SK-N-SH treated with all-trans-retinoic acid at 6 μM for 48 hours (cell line): ENCODE data around the gene TFCP2L1.

ENCODE experiments used
- ATAC-seq: fragments of 200-7000 bp; cut with Tn5 transposase; 3 replicates; pipeline ENCODE4 v1.9.1; 2020; ENCODE audit warnings: mild to moderate bottlenecking, moderate library complexity
- ARNTL ChIP-seq: fragments of 450-650 bp; formaldehyde crosslinking; IDR thresholded peaks from 2 replicates; pipeline ENCODE4 v1.5.0; 2020; ENCODE audit warnings: low read depth, mild to moderate bottlenecking, moderate library complexity, borderline replicate concordance
- BACH2 ChIP-seq: fragments of 250-450 bp; sonication (Bioruptor Pico); IDR thresholded peaks from 2 replicates; pipeline ENCODE4 v1.9.0; 2021; ENCODE audit warnings: mild to moderate bottlenecking, borderline replicate concordance
- CREB5 ChIP-seq: fragments of 250-450 bp; sonication (Bioruptor Pico); IDR thresholded peaks from 2 replicates; pipeline ENCODE4 v1.5.1; 2020; ENCODE audit warnings: low read depth, mild to moderate bottlenecking, moderate library complexity
- CSDC2 ChIP-seq: fragments of 250-450 bp; sonication (Bioruptor Pico); IDR thresholded peaks from 2 replicates; pipeline ENCODE4 v1.5.0; 2020; ENCODE audit warnings: mild to moderate bottlenecking, moderate library complexity
- CSRNP3 ChIP-seq: fragments of 250-450 bp; sonication (Bioruptor Pico); IDR thresholded peaks from 2 replicates; pipeline ENCODE4 v1.5.1; 2021; ENCODE audit warnings: mild to moderate bottlenecking, moderate library complexity
- ESRRG ChIP-seq: fragments of 250-450 bp; sonication (Bioruptor Pico); IDR thresholded peaks from 2 replicates; pipeline ENCODE4 v1.6.1; 2021; ENCODE audit warnings: mild to moderate bottlenecking
- GLIS3 ChIP-seq: fragments of 250-450 bp; sonication (Bioruptor Pico); IDR thresholded peaks from 2 replicates; pipeline ENCODE4 v1.5.0; 2020; ENCODE audit warnings: mild to moderate bottlenecking, moderate library complexity
- ISL1 ChIP-seq: fragments of 250-450 bp; sonication (Bioruptor Pico); IDR thresholded peaks from 2 replicates; pipeline ENCODE4 v2.1.2; 2022; ENCODE audit warnings: mild to moderate bottlenecking, moderate library complexity
- OSR1 ChIP-seq: fragments of 250-450 bp; sonication (Bioruptor Pico); IDR thresholded peaks from 2 replicates; pipeline ENCODE4 v1.8.0; 2022; ENCODE audit warnings: moderate library complexity, mild to moderate bottlenecking, inconsistent platforms
- PATZ1 ChIP-seq: fragments of 250-450 bp; sonication (Bioruptor Pico); IDR thresholded peaks from 2 replicates; pipeline ENCODE4 v1.8.0; 2020; ENCODE audit warnings: mild to moderate bottlenecking, moderate library complexity, borderline replicate concordance
- POU6F1 ChIP-seq: fragments of 250-450 bp; sonication (Bioruptor Pico); IDR thresholded peaks from 2 replicates; pipeline ENCODE4 v1.8.0; 2021; ENCODE audit warnings: low read depth, mild to moderate bottlenecking, moderate library complexity, borderline replicate concordance
- PPARA ChIP-seq: fragments of 250-450 bp; sonication (Bioruptor Pico); IDR thresholded peaks from 2 replicates; pipeline ENCODE4 v1.5.0; 2020; ENCODE audit warnings: mild to moderate bottlenecking, borderline replicate concordance
- RARB ChIP-seq: fragments of 250-450 bp; sonication (Bioruptor Pico); IDR thresholded peaks from 2 replicates; pipeline ENCODE4 v1.8.0; 2021; ENCODE audit warnings: mild to moderate bottlenecking, moderate library complexity
- TCF4 ChIP-seq: fragments of 250-450 bp; sonication (Bioruptor Pico); IDR thresholded peaks from 2 replicates; pipeline ENCODE4 v1.8.0; 2021; ENCODE audit warnings: mild to moderate bottlenecking, moderate library complexity, borderline replicate concordance
- TOX ChIP-seq: fragments of 250-450 bp; sonication (Bioruptor Pico); IDR thresholded peaks from 2 replicates; pipeline ENCODE4 v1.8.0; 2021; ENCODE audit warnings: mild to moderate bottlenecking, moderate library complexity, borderline replicate concordance
- TSHZ2 ChIP-seq: fragments of 250-450 bp; sonication (Bioruptor Pico); IDR thresholded peaks from 2 replicates; pipeline ENCODE4 v1.5.0; 2020; ENCODE audit warnings: mild to moderate bottlenecking, moderate library complexity
- ZC3H10 ChIP-seq: fragments of 250-450 bp; sonication (Bioruptor Pico); IDR thresholded peaks from 2 replicates; pipeline ENCODE4 v1.5.1; 2021; ENCODE audit warnings: mild to moderate bottlenecking, moderate library complexity
- ZFP3 ChIP-seq: fragments of 250-450 bp; sonication (Bioruptor Pico); IDR thresholded peaks from 2 replicates; pipeline ENCODE4 v1.5.0; 2020; ENCODE audit warnings: mild to moderate bottlenecking, moderate library complexity
- ZFP30 ChIP-seq: fragments of 450-650 bp; formaldehyde crosslinking; IDR thresholded peaks from 2 replicates; pipeline ENCODE4 v1.5.0; 2022; ENCODE audit warnings: mild to moderate bottlenecking, moderate library complexity
- ZNF565 ChIP-seq: fragments of 450-650 bp; formaldehyde crosslinking; conservative IDR thresholded peaks from 2 replicates; pipeline ENCODE4 v1.5.0; 2020; ENCODE audit warnings: low read depth, mild to moderate bottlenecking, moderate library complexity
- ZNF70 ChIP-seq: fragments of 450-650 bp; formaldehyde crosslinking; IDR thresholded peaks from 2 replicates; pipeline ENCODE4 v1.5.0; 2020; ENCODE audit warnings: mild to moderate bottlenecking, moderate library complexity
- ZNF8 ChIP-seq: fragments of 450-650 bp; formaldehyde crosslinking; IDR thresholded peaks from 2 replicates; pipeline ENCODE4 v1.5.0; 2020; ENCODE audit warnings: mild to moderate bottlenecking, moderate library complexity

Gene TFCP2L1

GRCh38 chr2:121213386-121213785 is 71.6 kb downstream of the TFCP2L1 start:
- TF ChIP-seq ARNTL (CRISPR knock-in tag) (no peak), ZNF565 (CRISPR knock-in tag) (no peak), ISL1 (CRISPR knock-in tag) (no peak), CSRNP3 (CRISPR knock-in tag) (no peak), PATZ1 (CRISPR knock-in tag) (no peak), ESRRG (CRISPR knock-in tag) (no peak), CREB5 (no peak), POU6F1 (CRISPR knock-in tag) (no peak), TCF4 (CRISPR knock-in tag) (no peak), TOX (no peak), ZFP3 (no peak), ZFP30 (no peak), TSHZ2 (CRISPR knock-in tag) (no peak), ZC3H10 (no peak), CSDC2 (CRISPR knock-in tag) (no peak), GLIS3 (CRISPR knock-in tag) (no peak)
- ATAC-seq: no peak

- no peak for ATAC-seq
- TF ChIP-seq RARB: no peak
- no peak for TF ChIP-seq ZNF565 (CRISPR knock-in tag)
- no peak for TF ChIP-seq ZFP3
- TF ChIP-seq PATZ1 (CRISPR knock-in tag): no peak
- TF ChIP-seq TOX: no peak
- TF ChIP-seq PPARA (CRISPR knock-in tag): no peak
- TF ChIP-seq TSHZ2 (CRISPR knock-in tag): no peak
- no peak for TF ChIP-seq ARNTL (CRISPR knock-in tag)
- TF ChIP-seq ISL1 (CRISPR knock-in tag): no peak
- TF ChIP-seq ZNF8 (CRISPR knock-in tag): no peak
- TF ChIP-seq BACH2 (CRISPR knock-in tag): no peak
- TF ChIP-seq OSR1: no peak
- no peak for TF ChIP-seq ZNF70 (CRISPR knock-in tag)
- no peak for TF ChIP-seq ZC3H10
- no peak for TF ChIP-seq ESRRG (CRISPR knock-in tag)
- TF ChIP-seq CSRNP3 (CRISPR knock-in tag): no peak
These were observed 72.2 kb downstream of the TFCP2L1 start for GRCh38 chr2:121212661-121213325.
